GM21360 (cell line): Measurements from ENCODE around the gene LRRC61.
"Not testable (repeated sequence)": the region's sequence is repeated elsewhere in the genome, so short reads cannot be mapped to it uniquely, and the experiment has no call there.

Source experiments
- ATAC-seq: cut with Tn5 transposase; IDR thresholded peaks from one replicate; pipeline ENCODE4 v1.9.1; 2021; ENCODE audit warnings: mild to moderate bottlenecking, moderate library complexity; ENCODE audit not compliant: unreplicated experiment

The LRRC61 gene

DNA sequence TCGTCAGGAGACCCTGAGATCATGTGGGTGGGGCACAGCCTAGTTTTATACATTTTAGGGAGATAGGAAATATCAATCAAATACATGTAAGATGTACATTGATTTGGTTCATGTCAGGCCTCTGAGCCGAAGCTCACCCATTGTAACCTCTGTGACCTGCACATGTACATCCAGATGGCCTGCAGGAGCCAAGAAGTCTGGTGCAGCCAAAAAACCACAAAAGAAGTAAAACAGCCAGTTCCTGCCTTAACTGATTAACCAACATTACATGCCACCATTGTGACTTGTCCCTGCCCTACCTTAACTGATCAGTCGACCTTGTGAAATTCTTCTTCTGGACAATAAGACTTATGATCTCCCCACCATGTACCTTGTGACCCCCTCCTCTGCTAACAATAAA is 16.0 kb upstream of the LRRC61 start:
- no peak for ATAC-seq

GRCh38 chr7:150307904-150308303 is 15.3 kb upstream of the LRRC61 start:
- no peak for ATAC-seq

GRCh38 chr7:150308575-150308974 is 14.6 kb upstream of the LRRC61 start:
- ATAC-seq, result no peak

GRCh38 chr7:150311146-150311545 is 12.0 kb upstream of the LRRC61 start:
- ATAC-seq, result no peak

DNA sequence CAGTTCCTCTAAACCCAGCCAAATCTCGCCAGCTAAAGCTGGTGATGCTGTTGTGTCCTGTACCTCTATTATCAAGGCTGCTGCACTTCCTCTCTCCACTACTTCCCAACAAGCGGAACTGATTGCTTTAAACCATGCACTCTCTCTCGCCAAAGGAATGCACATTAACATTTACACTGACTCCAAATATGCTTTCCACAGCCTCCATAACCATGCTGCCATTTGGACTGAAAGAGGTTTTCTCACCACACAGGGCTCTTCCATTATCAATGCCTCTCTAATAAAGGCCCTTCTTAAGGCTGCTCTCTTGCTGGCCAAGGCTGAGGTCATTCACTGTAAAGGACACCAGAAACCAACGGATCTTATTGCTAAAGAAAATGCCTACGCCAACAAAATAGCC is 11.4 kb upstream of the LRRC61 start:
- ATAC-seq, result no peak

DNA sequence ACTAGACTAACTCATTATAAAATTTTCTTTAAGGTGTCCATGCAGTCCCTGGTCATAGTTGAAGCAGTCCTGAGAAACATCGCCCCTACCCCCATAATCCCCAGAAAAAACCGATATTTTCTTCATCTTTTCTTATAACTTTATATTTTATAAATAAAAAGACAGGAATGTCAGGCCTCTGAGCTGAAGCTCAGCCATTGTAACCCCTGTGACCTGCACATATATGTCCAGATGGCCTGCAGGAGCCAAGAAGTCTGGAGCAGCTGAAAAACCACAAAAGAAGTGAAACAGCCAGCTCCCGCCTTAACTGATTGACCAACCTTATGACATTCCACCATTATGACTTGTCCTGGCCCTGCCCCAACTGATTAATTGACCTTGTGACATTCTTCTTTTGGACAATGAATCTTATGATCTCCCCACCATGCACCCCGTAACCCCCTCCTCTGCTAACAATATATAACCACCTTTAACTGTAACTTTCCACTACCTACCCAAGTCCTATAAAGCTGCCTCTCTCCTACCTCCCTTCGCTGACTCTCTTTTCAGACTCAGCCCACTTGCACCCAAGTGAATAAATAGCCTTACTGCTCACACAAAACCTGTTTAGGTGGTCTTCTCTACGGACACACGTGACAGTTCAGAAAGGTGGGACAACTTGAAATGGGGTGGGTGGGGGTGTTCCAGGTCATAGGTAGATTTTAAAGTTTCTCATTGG is 10.3 kb upstream of the LRRC61 start:
- not testable (repeated sequence) for ATAC-seq

DNA sequence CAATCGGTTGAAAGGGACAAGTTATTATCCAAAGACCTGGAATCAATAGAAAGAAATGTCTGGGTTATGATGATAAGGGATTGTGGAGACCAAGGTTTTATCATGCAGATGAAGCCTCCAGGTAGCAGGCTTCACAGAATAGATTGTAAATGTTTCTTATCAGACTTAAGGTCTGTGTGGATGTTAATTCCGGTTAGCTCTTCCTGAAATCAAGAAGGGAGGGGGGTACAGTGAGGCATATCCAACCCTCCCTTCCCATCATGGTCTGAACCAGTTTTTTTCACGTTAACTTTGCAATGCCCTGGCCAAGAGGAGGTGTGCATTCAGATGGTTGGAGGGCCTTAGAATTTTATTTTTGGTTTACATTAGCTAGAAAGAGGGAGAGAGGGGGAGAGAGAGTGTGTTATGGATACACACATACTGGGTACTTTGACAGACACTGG is 9.8 kb upstream of the LRRC61 start:
- no peak for ATAC-seq

DNA sequence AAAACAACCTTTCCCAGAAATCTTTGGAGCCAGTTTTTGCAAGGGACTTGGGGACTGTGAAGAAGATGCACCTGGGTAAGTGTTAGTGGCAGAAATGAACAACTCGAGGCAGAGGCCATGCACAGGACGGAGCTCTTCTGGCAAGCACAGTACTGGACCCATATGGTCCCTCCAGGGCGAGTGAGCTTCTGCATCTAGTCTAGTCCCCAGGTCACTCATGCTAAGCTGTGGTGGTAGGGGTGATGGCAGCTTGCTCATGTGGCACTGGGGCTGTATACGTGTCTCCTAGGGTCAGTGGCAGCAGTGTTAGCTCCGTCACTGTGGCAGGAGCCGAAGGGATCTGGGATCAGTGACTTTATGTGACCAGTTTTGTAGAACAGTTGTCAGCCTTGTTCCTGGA is 9.3 kb upstream of the LRRC61 start:
- ATAC-seq, result no peak

DNA sequence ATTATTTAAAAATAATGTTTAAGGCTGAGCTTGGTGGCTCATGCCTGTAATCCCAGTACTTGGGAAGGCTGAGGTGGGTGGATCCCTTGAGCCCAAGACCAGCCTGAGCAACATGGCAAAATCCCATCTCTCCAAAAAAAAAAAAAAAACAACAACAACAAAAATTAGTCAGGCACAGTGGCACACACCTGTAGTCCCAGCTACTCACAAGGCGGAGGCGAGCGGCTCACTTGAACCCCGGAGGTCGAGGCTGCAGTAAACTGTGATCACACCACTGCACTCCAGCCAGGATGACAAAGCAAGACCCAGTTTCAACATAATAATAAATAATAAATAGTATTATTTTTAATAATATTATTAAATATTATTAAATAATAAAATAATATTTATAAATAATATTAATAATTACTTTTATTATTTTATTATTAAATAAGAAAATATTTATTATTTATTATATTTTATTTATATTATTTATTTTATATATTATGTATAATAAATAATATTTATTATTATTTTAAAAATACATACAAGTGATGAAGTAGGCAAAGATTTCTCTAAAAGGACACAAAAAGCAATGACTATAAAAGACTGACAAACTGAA is 8.4 kb upstream of the LRRC61 start:
- no peak for ATAC-seq

DNA sequence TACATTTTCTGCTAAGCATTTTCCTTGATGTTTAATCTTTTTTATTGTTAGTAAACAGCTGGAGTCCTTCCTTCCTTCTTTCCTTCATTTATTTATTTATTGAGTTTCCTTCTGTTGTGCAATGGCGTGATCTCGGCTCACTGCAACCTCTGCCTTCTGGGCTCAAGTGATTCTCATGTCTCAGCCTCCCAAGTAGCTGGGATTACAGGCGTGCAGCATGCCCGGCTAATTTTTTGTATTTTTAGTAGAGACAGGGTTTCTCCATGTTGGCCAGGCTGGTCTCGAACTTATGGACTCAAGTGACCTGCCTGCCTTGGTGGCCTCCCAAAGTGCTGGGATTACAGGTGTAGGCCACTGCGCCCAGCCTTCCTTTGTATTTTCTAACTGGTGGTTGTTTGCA is 6.2 kb upstream of the LRRC61 start:
- ATAC-seq, result not testable (repeated sequence)

DNA sequence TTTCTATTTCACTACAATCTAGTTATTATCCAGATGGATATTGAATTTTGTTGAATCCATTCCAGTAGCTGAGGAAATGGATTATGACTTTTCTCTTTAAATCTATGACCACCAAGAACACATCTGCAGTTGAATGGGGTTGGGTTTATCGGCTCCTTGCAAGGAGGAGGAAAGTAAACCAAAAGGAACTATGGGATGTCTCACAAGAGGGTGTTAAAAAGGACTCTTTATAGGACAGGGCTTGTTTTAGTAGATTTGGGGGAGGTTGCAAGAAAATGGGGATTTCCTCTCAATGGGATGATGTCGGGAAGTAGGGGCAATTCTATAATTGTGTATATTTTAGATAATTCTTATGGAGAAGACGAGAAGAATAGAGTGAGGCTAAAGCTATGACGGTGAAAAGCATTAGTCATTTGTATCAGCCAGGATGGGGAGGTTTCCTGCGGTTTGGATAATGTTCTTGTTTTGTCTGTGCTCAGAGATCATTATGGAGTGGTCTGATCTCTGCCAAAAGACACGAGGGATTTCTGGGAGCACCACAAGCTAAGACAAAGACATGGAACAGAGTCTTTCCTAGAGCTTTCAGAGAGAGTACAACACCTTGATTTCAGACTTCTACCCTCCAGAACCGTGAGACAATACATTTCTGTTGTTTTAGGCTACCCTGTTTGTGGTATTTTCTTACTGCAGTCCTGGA is 5.3 kb upstream of the LRRC61 start:
- no peak for ATAC-seq

DNA sequence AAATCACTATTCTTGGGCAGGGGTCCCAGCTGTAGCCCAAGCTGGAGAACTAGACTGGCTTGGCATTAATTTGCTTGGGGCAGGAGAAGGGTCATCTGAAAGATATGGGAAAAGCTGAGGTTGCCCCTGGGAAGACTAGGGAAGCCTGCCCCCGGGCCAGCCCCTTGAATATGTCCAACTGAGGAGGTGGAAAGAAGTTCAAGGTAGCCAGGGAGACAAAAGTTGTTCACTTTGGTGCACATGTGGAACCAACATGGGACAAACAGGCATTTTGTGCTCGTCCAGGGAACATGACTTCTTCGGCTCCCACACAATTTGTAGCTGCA is 1.4 kb upstream of the LRRC61 start:
- no peak for ATAC-seq

DNA sequence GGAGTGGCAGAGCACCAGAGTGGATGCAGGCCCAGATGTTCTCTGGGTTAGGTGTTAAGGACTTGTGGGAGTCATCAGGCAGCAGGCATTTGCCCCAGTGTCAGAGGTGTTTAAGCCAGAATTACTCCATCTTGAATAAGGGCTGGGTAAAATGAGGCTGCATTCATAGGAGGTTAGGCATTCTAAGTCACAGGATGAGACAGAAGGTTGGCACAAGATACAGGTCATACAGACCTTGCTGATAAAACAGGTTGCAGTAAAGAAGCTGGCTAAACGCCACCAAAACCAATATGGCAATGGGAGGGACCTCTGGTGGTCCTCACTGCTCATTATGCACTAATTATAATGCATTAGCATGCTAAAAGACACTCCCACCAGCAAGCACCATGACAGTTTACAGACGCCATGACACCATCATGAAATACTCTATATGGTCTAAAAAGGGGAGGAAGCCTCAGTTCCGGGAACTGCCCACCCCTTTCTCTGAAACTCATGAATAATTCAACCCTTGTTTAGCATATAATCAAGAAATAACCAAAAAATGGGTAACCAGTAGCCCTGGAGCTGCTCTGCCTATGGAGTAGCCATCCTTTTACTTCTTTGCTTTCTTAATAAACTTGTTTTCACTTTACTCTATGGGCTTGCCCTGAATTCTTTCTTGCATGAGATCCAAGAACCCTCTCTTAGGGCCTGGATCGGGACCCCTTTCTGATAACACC is 882 bp upstream of the LRRC61 start:
- no peak for ATAC-seq

- peak; percentile 14 for ATAC-seq
These were observed 672 bp downstream of the LRRC61 start for GRCh38 chr7:150323682-150324372.

DNA sequence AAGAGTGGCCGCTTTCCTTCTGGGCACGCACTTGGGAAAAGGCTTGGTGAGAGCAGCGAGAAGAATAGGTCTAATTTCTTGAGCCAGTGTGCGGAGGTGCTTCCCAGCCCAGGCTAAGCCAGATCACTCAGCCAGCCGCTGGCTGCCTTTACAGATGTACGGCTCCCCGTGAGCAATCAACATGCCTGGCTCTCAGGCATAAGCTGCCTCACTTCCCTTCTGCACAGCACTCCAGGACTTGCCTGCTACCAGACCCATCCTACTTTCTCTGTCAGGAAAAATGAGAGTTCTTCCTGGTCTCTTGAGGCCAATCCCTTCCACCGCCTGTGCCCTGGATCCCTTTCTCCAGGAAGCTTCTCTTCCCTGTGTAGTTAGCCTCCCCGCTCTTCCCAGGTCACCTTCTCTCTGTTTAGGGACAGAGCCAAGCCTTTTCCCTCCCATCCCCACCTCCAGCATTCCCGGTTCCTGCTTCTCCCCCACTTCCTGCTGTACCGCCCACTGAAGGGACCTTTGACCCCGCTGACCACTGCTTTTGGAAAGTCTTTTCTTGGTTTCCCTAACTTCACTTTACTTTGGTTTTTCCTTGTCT is 1.3 kb downstream of the LRRC61 start:
- ATAC-seq, result no peak

GRCh38 chr7:150325110-150325611 is 2.0 kb downstream of the LRRC61 start:
- ATAC-seq, result no peak

DNA sequence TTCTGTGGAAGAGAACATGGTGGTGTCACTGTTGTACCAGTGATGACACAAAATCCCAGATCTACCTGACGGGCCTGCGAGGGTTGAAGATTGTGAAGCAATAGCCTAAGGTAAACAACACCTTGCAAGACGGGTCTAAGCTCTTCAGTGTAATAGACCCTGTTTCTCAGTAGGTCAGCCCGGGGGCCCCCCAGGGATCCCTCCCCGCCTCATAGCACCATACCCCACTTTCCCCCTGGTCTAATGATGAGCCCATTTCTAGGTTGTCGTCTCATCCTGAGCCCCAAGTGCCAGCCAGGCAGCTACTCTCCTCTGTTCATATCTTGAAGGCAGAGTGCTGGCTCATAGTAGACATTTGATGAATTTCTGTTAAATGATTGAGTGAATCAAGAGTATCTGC is 2.7 kb downstream of the LRRC61 start:
- ATAC-seq, result no peak

DNA sequence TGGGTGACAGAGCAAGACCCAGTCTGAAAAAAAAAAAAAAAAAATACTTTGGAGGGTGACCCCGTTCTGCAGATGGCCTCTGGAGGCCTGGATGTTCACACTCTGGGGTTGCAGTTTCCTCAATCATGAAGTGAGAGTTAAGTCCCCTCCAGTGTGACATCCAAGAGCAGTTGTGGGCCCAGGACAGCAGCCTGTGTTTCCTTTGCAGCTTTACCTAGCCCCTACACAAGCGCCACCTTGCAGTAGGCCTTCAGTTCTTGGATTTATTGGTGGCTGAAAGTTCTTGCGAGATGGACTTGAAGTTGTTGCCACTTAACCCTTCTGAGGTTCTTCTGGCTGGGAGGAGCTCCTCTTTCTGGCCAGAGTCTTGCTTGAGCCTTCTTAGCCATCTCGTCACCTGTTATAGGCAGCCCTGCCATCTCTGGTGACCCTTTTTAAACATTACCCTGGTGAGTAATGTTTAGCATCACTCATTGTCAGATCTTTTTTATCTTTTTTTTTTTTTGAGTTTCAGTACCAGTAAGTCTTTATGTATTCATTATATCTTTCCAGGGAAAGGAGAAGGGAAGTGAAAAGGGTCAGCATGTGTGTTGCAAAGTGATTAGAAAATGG is 3.6 kb downstream of the LRRC61 start:
- ATAC-seq, result no peak

GRCh38 chr7:150327308-150327707 is 4.2 kb downstream of the LRRC61 start:
- no peak for ATAC-seq
